Common myeloid progenitor, CD34-positive (primary cell): ENCODE data around the gene ARL8A.
"Not testable (repeated sequence)": the region's sequence is repeated elsewhere in the genome, so short reads cannot be mapped to it uniquely, and the experiment has no call there.

Source experiments
- CTCF ChIA-PET: fragments of 350-600 bp; sonication (Branson Sonifier 250); formaldehyde crosslinking; loops from one replicate; lab custom pipeline; 2021; ENCODE audit warnings: antibody characterized with exemption; lab: Charles Lee
- POLR2A ChIA-PET: fragments of 350-600 bp; sonication (Branson Sonifier 250); formaldehyde crosslinking; loops from one replicate; lab custom pipeline; 2021; ENCODE audit warnings: antibody characterized with exemption; lab: Charles Lee
- DNase-seq, 3 donors: peaks; one replicate each; pipeline versions ENCODE4 v3.0.0 to v3.0.0-alpha.2; 2013
- H3K27ac ChIP-seq, 2 experiments: 1 replicate in 1 of 2; 2 replicates in 1 of 2; pipeline ENCODE4 v1.7.0; 2013; ENCODE audit warnings: inconsistent platforms in 2 of 2, low read length in 2 of 2, mild to moderate bottlenecking in 2 of 2, low read depth in 1 of 2, moderate library complexity in 1 of 2; ENCODE audit not compliant: severe bottlenecking in 2 of 2, insufficient read depth in 1 of 2, poor library complexity in 1 of 2
- H3K27me3 ChIP-seq, 5 experiments: replicated peaks in 2 of 5; 1 replicate in 3 of 5; 2 replicates in 2 of 5; pipeline versions ENCODE4 v1.6.1 to v1.7.0; 2013; ENCODE audit warnings: low read length in 4 of 5, mild to moderate bottlenecking in 2 of 5, moderate library complexity in 2 of 5, inconsistent platforms in 1 of 5; ENCODE audit not compliant: insufficient read depth in 5 of 5, control insufficient read depth in 4 of 5
- H3K36me3 ChIP-seq, 4 experiments: 1 replicate in 2 of 4; 2 replicates in 2 of 4; pipeline versions ENCODE4 v1.6.1 to v1.7.0; 2013; ENCODE audit warnings: low read length in 3 of 4, control low read depth in 1 of 4, mild to moderate bottlenecking in 1 of 4; ENCODE audit not compliant: control insufficient read depth in 4 of 4, insufficient read depth in 4 of 4
- H3K4me1 ChIP-seq, 4 experiments: 1 replicate in 3 of 4; 2 replicates in 1 of 4; pipeline versions ENCODE4 v1.6.1 to v1.7.1; 2013; ENCODE audit warnings: low read length in 3 of 4, mild to moderate bottlenecking in 3 of 4, control low read depth in 1 of 4, inconsistent platforms in 1 of 4, moderate library complexity in 1 of 4; ENCODE audit not compliant: control insufficient read depth in 4 of 4, insufficient read depth in 4 of 4; ENCODE audit errors: control extremely low read depth in 1 of 4
- H3K4me3 ChIP-seq, 7 experiments: 1 replicate in 4 of 7; 2 replicates in 3 of 7; pipeline versions ENCODE4 v1.5.1 to v1.7.0; 2013; ENCODE audit warnings: mild to moderate bottlenecking in 7 of 7, low read length in 6 of 7, moderate library complexity in 6 of 7, inconsistent platforms in 2 of 7, low read depth in 2 of 7, control low read depth in 1 of 7; ENCODE audit not compliant: insufficient read depth in 4 of 7, control insufficient read depth in 1 of 7; ENCODE audit errors: extremely low read depth in 1 of 7
- H3K9me3 ChIP-seq, 5 experiments: 1 replicate in 4 of 5; 2 replicates in 1 of 5; pipeline versions ENCODE4 v1.6.1 to v1.7.1; 2013; ENCODE audit warnings: low read length in 4 of 5, mild to moderate bottlenecking in 2 of 5, inconsistent platforms in 1 of 5, low read depth in 1 of 5, moderate library complexity in 1 of 5; ENCODE audit not compliant: control insufficient read depth in 4 of 5, insufficient read depth in 2 of 5; ENCODE audit errors: control extremely low read depth in 1 of 5
- WGBS: methylation state at CpG from one replicate; pipeline ENCODE4 v1.1.5; 2013; ENCODE audit not compliant: insufficient coverage; 5-methylcytosine and 5-hydroxymethylcytosine counted together

Gene ARL8A

DNA sequence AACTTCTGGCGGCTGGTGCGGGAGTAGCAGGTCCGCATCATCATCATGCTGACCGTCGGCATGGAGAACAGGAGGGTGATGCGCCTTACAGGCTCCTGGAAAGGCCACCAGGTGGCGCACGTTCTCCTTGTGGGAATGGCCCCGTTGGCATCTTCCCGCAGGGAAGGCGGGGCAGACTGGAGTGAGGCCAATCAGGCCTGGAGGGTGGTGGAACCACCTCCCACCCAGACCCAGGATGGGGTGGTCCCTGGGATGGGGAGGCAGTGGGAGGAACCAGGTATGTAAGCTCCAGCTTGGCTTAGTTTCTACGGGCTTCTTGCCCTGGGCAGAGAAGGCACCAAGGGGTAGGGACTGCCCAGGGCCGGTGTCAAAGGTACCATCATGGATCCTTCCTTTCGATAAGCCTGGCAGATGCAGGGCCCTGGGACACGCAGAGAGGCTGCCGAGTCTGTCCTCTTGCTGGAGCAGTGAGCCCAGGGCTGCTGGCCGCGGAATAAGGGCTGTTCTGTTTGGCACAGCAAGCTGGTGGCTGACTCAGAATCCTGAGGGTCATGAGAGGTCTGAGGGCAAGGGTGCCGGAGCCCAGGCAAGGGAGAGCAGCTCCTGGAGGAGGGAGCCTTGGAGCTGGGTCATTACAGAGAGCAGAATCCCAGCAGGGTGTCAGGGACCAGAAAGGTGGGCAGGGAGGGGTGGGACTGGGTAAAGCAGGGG, 40.4 kb upstream of the ARL8A start:
- POLR2A ChIA-PET = no interaction called here
- no peaks in the 10 kb centered on the region for H3K36me3 ChIP-seq
- H3K27me3 ChIP-seq = no peaks in the 10 kb centered on the region
- 29% methylated on average over 15 of the region's 19 CpGs for WGBS
- CTCF ChIA-PET = interaction anchor here (0.8 to 10.1 kb wide), 18 partner anchors 8 to 143 kb away, joined by 3 to 119 read pairs (median 4); partner anchors contain the start of gene PTPN7
- H3K4me3 ChIP-seq = no peak overlapping the region
- H3K4me1 ChIP-seq = peaks cover 0 to 3% (median 1%) of the 10 kb centered on the region in 4 experiments
- peak; percentile 82 to 87 (median 86) for DNase-seq
- H3K9me3 ChIP-seq = no peaks in the 10 kb centered on the region
- no peak overlapping the region for H3K27ac ChIP-seq

DNA sequence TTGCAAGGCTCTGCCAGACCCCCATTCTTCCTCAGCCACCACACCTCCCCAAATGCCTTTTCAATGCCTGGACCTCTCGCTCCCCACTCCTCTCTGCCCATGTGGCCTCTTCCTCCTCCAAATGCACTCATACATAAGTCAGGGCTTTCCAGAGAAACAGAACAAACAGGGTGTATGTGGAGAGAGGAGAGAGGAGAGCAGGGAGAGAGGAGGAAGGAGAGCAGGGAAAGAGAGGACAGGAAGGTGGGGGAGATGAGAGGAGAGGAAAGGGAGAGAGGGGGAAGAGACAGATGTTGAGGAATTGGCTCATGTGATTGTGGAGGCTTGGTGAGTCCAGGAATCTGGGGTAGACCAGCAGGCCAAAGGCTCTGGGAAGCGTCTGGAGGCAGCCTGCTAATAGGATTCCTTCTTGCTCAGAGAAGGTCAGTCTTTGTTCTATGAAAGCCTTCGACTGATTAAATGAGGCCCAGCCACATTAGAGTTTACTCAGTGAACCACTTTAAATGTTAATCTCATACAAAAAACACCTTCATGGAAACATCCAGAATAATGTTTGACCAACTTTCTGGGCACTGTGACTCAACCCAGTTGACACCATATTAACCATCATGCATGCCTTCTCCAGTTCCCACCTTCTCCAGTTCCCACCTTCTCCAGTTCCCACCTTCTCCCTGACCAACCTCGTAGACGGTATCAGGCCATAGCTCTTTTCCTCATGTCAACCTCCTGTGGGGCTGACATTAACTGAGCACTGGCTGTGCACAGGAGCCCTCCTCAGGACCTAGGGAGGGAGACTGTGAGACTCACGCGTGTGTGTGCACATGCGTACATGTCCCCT, 37.7 kb upstream of the ARL8A start:
- POLR2A ChIA-PET = interaction anchor here (0.6 kb wide), 1 partner anchor 52 kb away, joined by 3 read pairs; no protein-coding TSS in a partner anchor
- CTCF ChIA-PET = interaction anchor here (0.9 to 3.4 kb wide), 7 partner anchors 8 to 134 kb away, joined by 3 to 10 read pairs (median 4); no protein-coding TSS in a partner anchor
- 99% methylated on average over 6 of the region's 8 CpGs for WGBS

DNA sequence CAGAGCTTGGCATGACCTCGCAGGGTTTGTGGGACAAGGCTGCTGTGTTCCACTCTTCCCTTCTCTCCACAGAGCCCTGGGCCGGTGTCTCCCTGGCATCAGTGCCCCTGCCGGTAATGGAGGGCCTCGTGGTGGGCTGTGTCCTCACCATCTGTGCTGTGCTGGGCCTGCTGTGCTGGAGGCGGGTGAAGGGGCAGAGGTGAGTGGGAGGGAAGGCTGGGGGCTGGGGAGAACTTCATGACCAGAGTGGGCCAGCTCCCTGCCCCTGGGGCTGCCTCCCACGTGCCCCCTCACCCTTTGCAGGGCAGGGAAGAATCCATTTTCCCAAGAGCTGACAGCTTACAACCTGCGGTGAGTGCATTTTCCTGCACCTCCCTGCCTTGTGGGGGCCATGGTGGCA, 37.0 kb upstream of the ARL8A start:
- H3K4me3 ChIP-seq = no peak overlapping the region
- no peak for DNase-seq
- ChIA-PET CTCF (interaction anchor here (0.6 to 3.4 kb wide), 5 partner anchors 8 to 135 kb away, joined by 3 to 13 read pairs (median 10); partner anchors contain the start of gene PTPN7), POLR2A (no interaction called here)
- H3K27me3 ChIP-seq = no peaks in the 10 kb centered on the region
- no peak overlapping the region for H3K27ac ChIP-seq
- WGBS = 100% methylated on average over 3 of the region's 7 CpGs
- H3K36me3 ChIP-seq = no peaks in the 10 kb centered on the region
- H3K4me1 ChIP-seq = peaks cover 0 to 3% (median 1%) of the 10 kb centered on the region in 4 experiments
- H3K9me3 ChIP-seq = no peaks in the 10 kb centered on the region

More for the DNA sequence above, 37.7 kb upstream of the ARL8A start:
- Histone ChIP-seq H3K9me3 (no peaks in the 10 kb centered on the region), H3K27me3 (no peaks in the 10 kb centered on the region), H3K4me1 (peaks cover 0 to 3% (median 1%) of the 10 kb centered on the region in 4 experiments), H3K27ac (no peak overlapping the region), H3K4me3 (no peak overlapping the region), H3K36me3 (no peaks in the 10 kb centered on the region)
- DNase-seq = no peak

DNA sequence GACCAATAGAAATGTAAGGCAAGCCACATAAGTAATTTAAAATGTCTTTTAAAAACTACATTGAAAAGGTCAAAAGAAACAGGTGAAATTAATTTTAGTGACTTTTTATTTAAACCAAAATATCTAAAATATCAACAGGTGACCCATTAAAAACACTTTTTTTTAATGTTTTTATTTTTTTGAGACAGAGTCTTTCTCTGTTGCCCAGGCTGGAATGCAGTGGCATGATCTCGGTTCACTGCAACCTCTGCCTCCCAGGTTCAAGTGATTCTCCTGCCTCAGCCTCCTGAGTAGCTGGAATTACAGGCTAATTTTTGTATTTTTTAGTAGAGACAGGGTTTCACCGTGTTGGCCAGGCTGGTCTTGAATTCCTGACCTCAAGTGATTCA, 36.2 kb upstream of the ARL8A start:
- H3K27me3 ChIP-seq, DNase-seq, H3K36me3 ChIP-seq, H3K9me3 ChIP-seq, H3K4me1 ChIP-seq, H3K4me3 ChIP-seq, H3K27ac ChIP-seq, POLR2A ChIA-PET: not testable (repeated sequence)
- CTCF ChIA-PET = interaction anchor here (1.3 to 3.4 kb wide), 8 partner anchors 9 to 136 kb away, joined by 4 to 13 read pairs (median 8); partner anchors contain the start of gene PTPN7
- 93% methylated on average over 2 of the region's 2 CpGs for WGBS

DNA sequence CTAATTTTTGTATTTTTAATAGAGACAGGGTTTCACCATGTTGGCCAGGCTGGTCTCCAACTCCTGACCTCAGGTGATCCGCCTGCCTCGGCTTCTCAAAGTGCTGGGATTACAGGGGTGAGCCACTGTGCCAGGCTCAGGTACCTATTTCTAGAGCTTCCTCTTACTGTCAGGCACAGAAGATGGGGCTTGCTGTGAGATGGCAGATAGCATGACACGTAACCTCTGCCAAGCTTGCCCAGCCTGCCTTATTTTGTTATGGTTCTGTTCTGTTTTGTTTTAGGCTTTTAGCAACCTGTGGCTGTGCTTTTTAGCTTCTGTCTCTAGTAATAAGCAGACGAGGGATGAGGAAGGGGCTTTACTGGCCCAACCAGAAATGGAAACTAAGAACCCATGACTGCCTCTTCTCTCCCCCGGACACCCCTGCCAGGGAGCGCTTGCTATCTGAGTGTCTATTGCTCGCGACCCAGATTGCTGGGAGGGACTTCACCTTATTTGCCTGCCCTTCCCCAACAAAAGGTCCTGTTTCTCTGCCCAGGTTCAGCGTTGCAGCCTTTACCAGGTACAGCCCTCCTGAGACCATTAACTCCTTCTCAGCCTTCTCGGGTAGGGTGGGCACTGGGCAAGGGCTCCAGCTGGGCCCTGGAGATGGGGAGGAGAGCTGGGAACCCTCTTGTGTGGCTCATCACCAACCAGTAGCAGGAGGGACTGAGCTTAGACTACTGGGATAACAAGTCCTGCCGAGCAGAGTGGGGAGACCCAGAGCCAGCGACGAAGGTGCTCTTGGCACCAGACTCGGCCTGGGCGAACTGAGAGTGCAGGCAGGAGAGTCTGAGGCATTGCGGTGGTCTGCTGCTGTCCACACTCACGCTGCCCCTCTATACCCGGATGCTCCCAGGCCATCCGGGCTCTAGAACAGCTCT, 35.6 kb upstream of the ARL8A start:
- no peak for DNase-seq
- Histone ChIP-seq H3K27me3 (no peaks in the 10 kb centered on the region), H3K4me3 (no peak overlapping the region), H3K36me3 (no peaks in the 10 kb centered on the region), H3K4me1 (peaks cover 0 to 3% (median 1%) of the 10 kb centered on the region in 4 experiments), H3K9me3 (no peaks in the 10 kb centered on the region), H3K27ac (no peak overlapping the region)
- POLR2A ChIA-PET = no interaction called here
- WGBS = 97% methylated on average over 17 of the region's 19 CpGs
- CTCF ChIA-PET = interaction anchor here (0.8 to 3.4 kb wide), 9 partner anchors 9 to 142 kb away, joined by 3 to 13 read pairs (median 8); partner anchors contain the start of gene PTPN7
